ENCODE measurements around the gene PKNOX2. TPM values are rescaled to one million over a fixed set of nuclear protein-coding genes. Genes with fewer than 3 reads are reported as not detected.

PKNOX2 gene
- total RNA-seq, 6 experiments from 2014 or later: 0.10 TPM; not detected in 5

GRCh38 chr11:125451400-125452124 lies 287.0 kb downstream of the PKNOX2 start:
- Mint-ChIP-seq H3K9me3 (no peaks in the 10 kb centered on the region), H3K4me3 (no peak overlapping the region), H3K36me3 (ENCODE audit: low read depth) (no peaks in the 10 kb centered on the region), H3K27ac (peak overlapping the region; percentile 21; the same call in 1 of the 2 replicates), H3K27me3 (ENCODE audit: insufficient read depth) (peaks cover 4% of the 10 kb centered on the region), H3K4me1 (ENCODE audit: low read depth) (peaks cover 9% of the 10 kb centered on the region)
- TF ChIP-seq CTCF (IDR thresholded peaks at IDR 0.05): no peak
- DNase-seq: no peak

GRCh38 chr11:125452125-125452470 lies 287.5 kb downstream of the PKNOX2 start:
- H3K36me3 Mint-ChIP-seq (ENCODE audit: low read depth): no peaks in the 10 kb centered on the region
- H3K4me1 Mint-ChIP-seq (ENCODE audit: low read depth): peaks cover 9% of the 10 kb centered on the region
- TF ChIP-seq CTCF (IDR thresholded peaks at IDR 0.05): no peak
- H3K27me3 Mint-ChIP-seq (ENCODE audit: insufficient read depth): peaks cover 4% of the 10 kb centered on the region
- no peak overlapping the region for H3K4me3 Mint-ChIP-seq
- DNase-seq: no peak
- no peak overlapping the region for H3K27ac Mint-ChIP-seq
- no peaks in the 10 kb centered on the region for H3K9me3 Mint-ChIP-seq

GRCh38 chr11:125454047-125454446 lies 289.5 kb downstream of the PKNOX2 start:
- no peak for DNase-seq
- Mint-ChIP-seq H3K27me3 (ENCODE audit: insufficient read depth) (peaks cover 4% of the 10 kb centered on the region), H3K36me3 (ENCODE audit: low read depth) (no peaks in the 10 kb centered on the region), H3K27ac (no peak overlapping the region), H3K9me3 (no peaks in the 10 kb centered on the region), H3K4me3 (no peak overlapping the region), H3K4me1 (ENCODE audit: low read depth) (peaks cover 9% of the 10 kb centered on the region)
- TF ChIP-seq CTCF (IDR thresholded peaks at IDR 0.05): no peak

- no peaks in the 10 kb centered on the region for H3K9me3 Mint-ChIP-seq
- TF ChIP-seq CTCF (IDR thresholded peaks at IDR 0.05): no peak
Observed at GRCh38 chr11:125455851-125456250, 291.3 kb downstream of the PKNOX2 start.

GRCh38 chr11:125457814-125458343 lies 293.3 kb downstream of the PKNOX2 start:
- Mint-ChIP-seq H3K9me3 (no peaks in the 10 kb centered on the region), H3K27me3 (ENCODE audit: insufficient read depth) (peaks cover 4% of the 10 kb centered on the region), H3K36me3 (ENCODE audit: low read depth) (no peaks in the 10 kb centered on the region), H3K27ac (peak overlapping the region; percentile 50), H3K4me1 (ENCODE audit: low read depth) (peaks cover 9% of the 10 kb centered on the region), H3K4me3 (peak overlapping the region; percentile 47)
- TF ChIP-seq CTCF (IDR thresholded peaks at IDR 0.05): no peak
- DNase-seq: peak; percentile 62

More at GRCh38 chr11:125455851-125456250, 291.3 kb downstream of the PKNOX2 start:
- H3K27me3 Mint-ChIP-seq (ENCODE audit: insufficient read depth): peaks cover 4% of the 10 kb centered on the region
- no peak overlapping the region for H3K27ac Mint-ChIP-seq
- H3K36me3 Mint-ChIP-seq (ENCODE audit: low read depth): no peaks in the 10 kb centered on the region
- no peak overlapping the region for H3K4me3 Mint-ChIP-seq
- H3K4me1 Mint-ChIP-seq (ENCODE audit: low read depth): peaks cover 9% of the 10 kb centered on the region
- no peak for DNase-seq

Data from HFFc6 (cell line).